DOHH2 (cell line): ENCODE measurements around the gene AHI1.

Source experiments
- H3F3A ChIP-seq: fragments of 200-600 bp; sonication (generic), shearing (Covaris generic); 2 replicates; pipeline ENCODE4 v1.6.0; 2016; ENCODE audit warnings: antibody characterized with exemption, mild to moderate bottlenecking; ENCODE audit not compliant: control insufficient read depth, insufficient read depth
- H3K27ac ChIP-seq: fragments of 200-600 bp; sonication (generic); 2 replicates; pipeline ENCODE4 v1.5.1; 2014; ENCODE audit warnings: low read depth, mild to moderate bottlenecking, low read length, moderate library complexity
- H3K27me3 ChIP-seq: fragments of 200-600 bp; sonication (generic); 2 replicates; pipeline ENCODE4 v1.6.1; 2014; ENCODE audit warnings: mild to moderate bottlenecking, low read length, mixed read lengths; ENCODE audit not compliant: control insufficient read depth
- H3K36me3 ChIP-seq: fragments of 200-600 bp; sonication (generic); 2 replicates; pipeline ENCODE4 v1.6.1; 2014; ENCODE audit warnings: mild to moderate bottlenecking, low read length, moderate library complexity, mixed read lengths; ENCODE audit not compliant: control insufficient read depth
- H3K4me1 ChIP-seq: fragments of 200-600 bp; sonication (generic); 2 replicates; pipeline ENCODE4 v1.6.1; 2014; ENCODE audit warnings: mild to moderate bottlenecking, low read length, mixed read lengths; ENCODE audit not compliant: control insufficient read depth
- H3K4me2 ChIP-seq: fragments of 200-600 bp; sonication (generic); 2 replicates; pipeline ENCODE4 v1.6.0; 2014; ENCODE audit warnings: mild to moderate bottlenecking, low read length, moderate library complexity
- H3K4me3 ChIP-seq: fragments of 200-600 bp; sonication (generic); 2 replicates; pipeline ENCODE4 v1.5.1; 2014; ENCODE audit warnings: mild to moderate bottlenecking, low read length, mixed read lengths
- H3K79me2 ChIP-seq: fragments of 200-600 bp; sonication (generic); 2 replicates; pipeline ENCODE4 v1.6.1; 2014; ENCODE audit warnings: mild to moderate bottlenecking, low read length, mixed read lengths; ENCODE audit not compliant: control insufficient read depth
- H3K9me2 ChIP-seq: fragments of 200-600 bp; sonication (generic); replicated peaks from 2 replicates; pipeline ENCODE4 v1.6.1; 2014; ENCODE audit warnings: mild to moderate bottlenecking, low read length, mixed read lengths; ENCODE audit not compliant: control insufficient read depth
- H3K9me3 ChIP-seq: fragments of 200-600 bp; sonication (generic); 2 replicates; pipeline ENCODE4 v1.6.1; 2014; ENCODE audit warnings: antibody characterized with exemption, low read length, mixed read lengths; ENCODE audit not compliant: control insufficient read depth, insufficient read depth
- H4K20me1 ChIP-seq: fragments of 200-600 bp; sonication (generic); 2 replicates; pipeline ENCODE4 v1.6.0; 2014; ENCODE audit warnings: low read depth, mild to moderate bottlenecking, antibody characterized with exemption, low read length, moderate library complexity; ENCODE audit not compliant: control insufficient read depth, insufficient read depth
- EZH2phosphoT487 ChIP-seq: fragments of 200-600 bp; sonication (generic); IDR thresholded peaks from 2 replicates; pipeline ENCODE4 v1.6.1; 2017; ENCODE audit warnings: borderline replicate concordance, mild to moderate bottlenecking, antibody characterized with exemption, low read length, moderate library complexity, mixed read lengths
- TF ChIP-seq, protein P1 (sequence below): fragments of 200-600 bp; sonication (generic); IDR thresholded peaks from one replicate; pipeline ENCODE4 v1.5.1; 2014; ENCODE audit warnings: antibody characterized with exemption, mild to moderate bottlenecking, low read depth, low read length; ENCODE audit not compliant: poor library complexity, severe bottlenecking

AHI1 gene

GRCh38 chr6:135314543-135314942, 183.0 kb downstream of the AHI1 start:
- Histone ChIP-seq H3K36me3 (no peaks in the 10 kb centered on the region), H3K9me2 (no peaks in the 10 kb centered on the region), H3F3A (no peaks in the 10 kb centered on the region), H3K79me2 (no peaks in the 10 kb centered on the region), H4K20me1 (no peaks in the 10 kb centered on the region), H3K4me1 (no peaks in the 10 kb centered on the region; the same call in 1 of the 2 replicates), H3K9me3 (no peaks in the 10 kb centered on the region), H3K4me3 (no peak overlapping the region), H3K4me2 (no peak overlapping the region), H3K27me3 (no peaks in the 10 kb centered on the region), H3K27ac (no peak overlapping the region)
- TF ChIP-seq, protein P1, sequence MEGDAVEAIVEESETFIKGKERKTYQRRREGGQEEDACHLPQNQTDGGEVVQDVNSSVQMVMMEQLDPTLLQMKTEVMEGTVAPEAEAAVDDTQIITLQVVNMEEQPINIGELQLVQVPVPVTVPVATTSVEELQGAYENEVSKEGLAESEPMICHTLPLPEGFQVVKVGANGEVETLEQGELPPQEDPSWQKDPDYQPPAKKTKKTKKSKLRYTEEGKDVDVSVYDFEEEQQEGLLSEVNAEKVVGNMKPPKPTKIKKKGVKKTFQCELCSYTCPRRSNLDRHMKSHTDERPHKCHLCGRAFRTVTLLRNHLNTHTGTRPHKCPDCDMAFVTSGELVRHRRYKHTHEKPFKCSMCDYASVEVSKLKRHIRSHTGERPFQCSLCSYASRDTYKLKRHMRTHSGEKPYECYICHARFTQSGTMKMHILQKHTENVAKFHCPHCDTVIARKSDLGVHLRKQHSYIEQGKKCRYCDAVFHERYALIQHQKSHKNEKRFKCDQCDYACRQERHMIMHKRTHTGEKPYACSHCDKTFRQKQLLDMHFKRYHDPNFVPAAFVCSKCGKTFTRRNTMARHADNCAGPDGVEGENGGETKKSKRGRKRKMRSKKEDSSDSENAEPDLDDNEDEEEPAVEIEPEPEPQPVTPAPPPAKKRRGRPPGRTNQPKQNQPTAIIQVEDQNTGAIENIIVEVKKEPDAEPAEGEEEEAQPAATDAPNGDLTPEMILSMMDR, result no peak
- TF ChIP-seq EZH2phosphoT487, result no peak

DNA sequence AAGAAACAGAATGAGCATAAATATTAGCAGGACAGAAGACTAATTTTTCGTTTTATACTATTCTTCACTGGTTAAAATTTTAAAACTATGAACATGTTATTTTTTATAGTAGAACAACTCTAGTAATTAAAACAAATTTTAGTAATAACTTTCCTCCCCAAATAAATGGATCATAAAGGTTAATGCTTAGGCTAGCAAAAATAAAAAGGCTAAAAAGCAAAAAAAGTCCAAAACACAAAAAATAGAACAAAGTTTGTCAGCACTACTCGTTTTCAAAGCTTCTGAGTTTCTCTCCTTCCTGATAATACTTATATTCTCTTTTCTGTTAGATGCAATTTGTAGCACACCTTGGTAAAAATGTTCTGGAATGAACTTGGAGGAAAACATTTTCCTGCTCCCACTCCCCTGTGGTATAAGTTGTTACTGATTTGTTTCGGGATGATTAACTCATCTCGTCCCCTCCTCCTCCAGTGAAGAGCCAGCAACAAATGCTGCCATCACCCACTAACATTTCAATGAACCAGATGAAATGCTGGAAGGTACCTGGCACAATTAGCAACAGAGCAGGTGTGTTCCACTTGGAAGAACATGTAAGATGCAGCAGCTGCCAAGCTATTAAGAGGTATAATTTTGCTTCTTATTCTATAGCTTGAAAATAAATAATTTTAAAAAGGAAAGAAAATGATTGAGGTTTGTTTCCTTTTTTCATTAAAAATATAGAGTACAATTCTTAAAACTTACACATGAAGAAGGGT, 185.9 kb downstream of the AHI1 start:
- H3K4me3 ChIP-seq, result no peak overlapping the region
- H3K4me1 ChIP-seq, result peaks cover 4% of the 10 kb centered on the region
- H3K27ac ChIP-seq, result no peak overlapping the region
- H3K27me3 ChIP-seq, result no peaks in the 10 kb centered on the region
- H3K9me2 ChIP-seq, result no peaks in the 10 kb centered on the region
- H3K9me3 ChIP-seq, result no peaks in the 10 kb centered on the region
- H3K4me2 ChIP-seq, result no peak overlapping the region
- no peaks in the 10 kb centered on the region for H4K20me1 ChIP-seq
- no peaks in the 10 kb centered on the region for H3K79me2 ChIP-seq
- no peak for TF ChIP-seq EZH2phosphoT487
- TF ChIP-seq, protein P1, result no peak
- H3F3A ChIP-seq, result no peaks in the 10 kb centered on the region; the same call in 1 of the 2 replicates
- no peaks in the 10 kb centered on the region for H3K36me3 ChIP-seq

DNA sequence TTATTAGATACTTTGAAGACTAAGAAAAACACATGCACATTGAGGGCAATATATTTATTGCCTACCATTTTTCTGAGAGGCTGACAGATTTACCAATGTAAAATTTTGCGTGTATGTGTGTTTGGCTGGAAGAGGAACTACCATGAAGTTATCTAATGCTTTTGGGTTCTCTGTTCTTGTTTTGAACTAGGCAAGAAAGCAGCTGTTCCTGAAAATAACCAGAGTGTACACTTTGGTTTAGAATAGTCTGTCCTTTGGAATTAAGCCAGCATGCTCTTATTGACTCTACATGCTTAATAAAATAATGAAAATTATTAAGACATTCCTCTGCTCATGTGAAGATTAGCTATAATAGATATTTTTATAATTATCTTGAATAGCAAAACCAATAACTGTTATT, 187.2 kb downstream of the AHI1 start:
- H3K79me2 ChIP-seq, result no peaks in the 10 kb centered on the region
- H3K4me3 ChIP-seq, result no peak overlapping the region
- no peaks in the 10 kb centered on the region for H3K36me3 ChIP-seq
- H3K27me3 ChIP-seq, result no peaks in the 10 kb centered on the region
- no peaks in the 10 kb centered on the region for H3K9me3 ChIP-seq
- no peaks in the 10 kb centered on the region for H4K20me1 ChIP-seq
- H3K9me2 ChIP-seq, result no peaks in the 10 kb centered on the region
- TF ChIP-seq, protein P1, result no peak
- no peak for TF ChIP-seq EZH2phosphoT487
- H3F3A ChIP-seq, result no peaks in the 10 kb centered on the region; the same call in 1 of the 2 replicates
- no peak overlapping the region for H3K27ac ChIP-seq
- peaks cover 4% of the 10 kb centered on the region for H3K4me1 ChIP-seq
- no peak overlapping the region for H3K4me2 ChIP-seq
